Lower lobe of right lung (tissue), 2 donors: ENCODE data around the gene NRBF2. TPM values are rescaled to one million over a fixed set of nuclear protein-coding genes. Genes with fewer than 3 reads are reported as not detected.
A peak's percentile ranks its signal among the peaks of the same experiment; 100 is the strongest.
"Not testable (repeated sequence)": the region's sequence is repeated elsewhere in the genome, so short reads cannot be mapped to it uniquely, and the experiment has no call there.

ENCODE experiments used
- ATAC-seq, 2 donors: fragments of 200-7000 bp; cut with Tn5 transposase; one replicate each; pipeline ENCODE4 v1.9.1; 2020 to 2022; ENCODE audit warnings: mild to moderate bottlenecking in 2 of 2, moderate library complexity in 2 of 2
- DNase-seq: peaks from one replicate; pipeline ENCODE4 v3.0.0-alpha.2; 2020
- H3K27ac ChIP-seq: fragments of 200-600 bp; one replicate; pipeline ENCODE4 v1.8.0; 2022
- H3K27me3 ChIP-seq: fragments of 200-600 bp; one replicate; pipeline ENCODE4 v1.8.0; 2022; ENCODE audit warnings: low read depth
- H3K36me3 ChIP-seq: fragments of 200-600 bp; one replicate; pipeline ENCODE4 v1.8.0; 2022; ENCODE audit warnings: mild to moderate bottlenecking
- H3K4me1 ChIP-seq: fragments of 200-600 bp; one replicate; pipeline ENCODE4 v1.8.0; 2022
- H3K4me3 ChIP-seq: fragments of 200-600 bp; one replicate; pipeline ENCODE4 v1.8.0; 2022; ENCODE audit warnings: mild to moderate bottlenecking
- H3K9me3 ChIP-seq: fragments of 200-600 bp; one replicate; pipeline ENCODE4 v1.8.0; 2022
- CTCF ChIP-seq: fragments of 200-600 bp; IDR thresholded peaks from one replicate; pipeline ENCODE4 v1.8.0; 2022; ENCODE audit warnings: antibody characterized with exemption, mild to moderate bottlenecking
- intact Hi-C: fragments of 100-400 bp; cut with DNase I; formaldehyde crosslinking; loops from one replicate; pipeline ENCODE4 v1.11.0; 2022
- total RNA-seq: library from RNA; stranded (reverse); fragmentation: NEBNext Ultra II Directional; extraction: Animal tissue kit (Norgen Biotek cat#: 25700); gene quantifications from one replicate; pipeline ENCODE4 v1.2.1, GENCODE V29; 2021
- donor health status: DM: no; HTN: yes; CAD: no; lungs with severe emphysema.

The NRBF2 gene
- total RNA-seq, 1 donor from 2014 or later = 24.3 TPM

DNA sequence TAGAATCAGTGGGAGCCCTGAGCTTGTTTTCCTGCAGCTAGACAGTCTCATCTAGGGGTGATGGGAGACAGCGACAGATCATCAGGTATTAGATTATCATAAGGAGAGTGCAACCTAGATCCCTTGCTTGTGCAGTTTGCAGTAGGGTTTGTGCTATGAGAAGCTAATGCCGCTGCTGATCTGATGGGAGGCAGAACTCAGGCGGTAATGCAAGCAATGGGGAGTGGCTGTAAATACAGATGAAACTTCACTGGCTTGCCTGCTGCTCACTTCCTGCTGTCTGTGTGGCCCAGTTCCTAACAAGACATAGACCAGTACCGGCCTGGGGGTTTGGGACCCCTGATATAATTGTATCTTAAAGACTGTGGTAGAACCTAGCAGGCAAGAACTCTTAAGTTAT is 17.6 kb downstream of the NRBF2 start:
- Histone ChIP-seq H3K27me3 (no peaks in the 10 kb centered on the region), H3K4me1 (peaks cover 4% of the 10 kb centered on the region), H3K9me3 (no peaks in the 10 kb centered on the region), H3K27ac (no peak overlapping the region), H3K36me3 (peaks cover 57% of the 10 kb centered on the region), H3K4me3 (no peak overlapping the region)
- TF ChIP-seq CTCF = no peak
- DNase-seq = no peak
- no peak for ATAC-seq
- intact Hi-C loops = no loop called here

DNA sequence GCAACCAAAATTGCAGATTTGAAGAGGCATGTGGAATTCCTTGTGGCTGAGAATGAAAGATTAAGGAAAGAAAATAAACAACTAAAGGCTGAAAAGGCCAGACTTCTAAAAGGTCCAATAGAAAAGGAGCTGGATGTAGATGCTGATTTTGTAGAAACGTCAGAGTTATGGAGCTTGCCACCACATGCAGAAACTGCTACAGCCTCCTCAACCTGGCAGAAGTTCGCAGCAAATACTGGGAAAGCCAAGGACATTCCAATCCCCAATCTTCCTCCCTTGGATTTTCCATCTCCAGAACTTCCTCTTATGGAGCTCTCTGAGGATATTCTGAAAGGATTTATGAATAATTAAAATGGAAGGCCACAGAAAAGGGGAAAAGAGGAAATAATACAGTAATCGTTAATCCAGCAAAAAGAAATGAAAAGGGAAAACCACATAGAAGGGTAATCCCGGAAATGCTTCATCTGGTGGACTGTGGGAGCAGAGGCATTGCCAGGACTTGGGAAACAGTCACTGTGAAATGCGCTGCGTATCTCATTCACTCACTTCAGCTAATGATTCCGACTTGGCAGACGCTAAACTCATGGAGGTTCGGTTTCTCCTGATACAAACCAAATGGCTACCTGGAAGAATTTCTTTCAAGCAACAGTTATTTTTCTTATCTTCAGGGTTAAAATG is 20.9 kb downstream of the NRBF2 start:
- intact Hi-C loops, H3K4me1 ChIP-seq, H3K27ac ChIP-seq, H3K9me3 ChIP-seq, H3K27me3 ChIP-seq, H3K4me3 ChIP-seq, ATAC-seq, DNase-seq: not testable (repeated sequence)
- peaks cover 58% of the 10 kb centered on the region for H3K36me3 ChIP-seq

DNA sequence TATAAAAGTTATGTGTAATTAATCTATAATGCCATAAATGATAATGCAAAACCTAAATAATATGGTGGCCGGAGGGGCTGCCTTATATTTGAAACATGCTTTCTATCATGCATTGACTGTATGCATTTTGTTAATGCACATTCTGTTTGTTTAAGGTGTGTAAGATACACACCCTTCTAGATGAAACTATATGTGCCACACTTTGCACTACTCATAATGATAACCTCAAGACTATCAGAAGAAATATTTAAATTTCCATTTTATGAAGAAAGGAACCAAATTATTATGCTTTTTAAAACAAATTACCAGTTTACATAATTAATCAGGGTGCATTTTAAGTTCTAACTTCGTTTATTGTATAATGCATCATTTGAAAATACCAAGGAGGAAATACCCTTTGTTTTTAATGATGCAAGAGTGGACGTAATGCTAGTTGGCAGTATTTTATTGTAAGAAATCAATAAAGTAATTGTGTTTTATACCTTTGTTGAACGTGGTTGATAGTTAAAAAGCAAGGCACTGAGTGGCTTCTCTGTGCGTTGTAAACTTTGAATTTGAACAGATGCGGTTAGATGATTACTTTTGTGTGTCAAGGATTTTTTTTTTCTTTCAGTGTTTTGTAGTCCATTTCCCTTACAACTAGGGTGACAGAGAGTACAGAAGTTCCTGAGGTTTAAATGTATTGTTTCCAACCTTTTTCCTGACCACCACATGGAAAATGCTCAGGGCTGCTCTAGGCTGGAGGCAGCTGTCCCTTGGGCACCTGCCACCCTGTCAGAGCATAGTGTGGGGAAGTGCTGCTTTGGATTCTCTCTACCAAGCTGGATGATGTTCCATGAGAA is 21.6 kb downstream of the NRBF2 start:
- DNase-seq = no peak
- H3K9me3 ChIP-seq = no peaks in the 10 kb centered on the region
- no peaks in the 10 kb centered on the region for H3K27me3 ChIP-seq
- H3K4me1 ChIP-seq = peaks cover 4% of the 10 kb centered on the region
- H3K27ac ChIP-seq = no peak overlapping the region
- peak in 1 of 2 donors; percentile 15 for ATAC-seq
- intact Hi-C loops = no loop called here
- peaks cover 58% of the 10 kb centered on the region for H3K36me3 ChIP-seq
- TF ChIP-seq CTCF = no peak
- no peak overlapping the region for H3K4me3 ChIP-seq

- Histone ChIP-seq H3K4me1 (peaks cover 4% of the 10 kb centered on the region), H3K4me3 (no peak overlapping the region), H3K36me3 (peaks cover 53% of the 10 kb centered on the region), H3K9me3 (no peaks in the 10 kb centered on the region), H3K27me3 (no peaks in the 10 kb centered on the region), H3K27ac (no peak overlapping the region)
- intact Hi-C loops = no loop called here
- ATAC-seq (peak; percentile 31 to 32), DNase-seq (no peak)
- no peak for TF ChIP-seq CTCF
Observed at GRCh38 chr10:63155388-63156020, 22.4 kb downstream of the NRBF2 start.

DNA sequence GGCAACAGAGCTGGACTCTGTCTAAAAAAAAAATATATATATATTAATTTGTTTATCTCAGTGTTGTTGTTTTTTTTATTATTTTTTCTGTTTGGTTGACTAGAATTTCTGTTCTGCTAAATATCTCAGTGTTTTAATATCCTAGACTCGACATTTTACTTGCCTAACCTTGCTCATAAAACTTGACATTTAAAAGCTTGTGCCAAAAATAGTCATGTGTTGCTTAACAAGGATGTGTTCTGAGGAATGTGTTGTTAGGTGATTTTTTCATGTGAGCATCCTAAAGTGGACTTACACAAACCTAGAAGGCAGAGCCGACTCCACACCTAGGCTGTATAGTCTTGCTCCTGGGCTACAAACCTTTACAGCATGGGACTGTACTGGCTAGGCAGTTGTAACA is 23.1 kb downstream of the NRBF2 start:
- no peak for DNase-seq
- Histone ChIP-seq H3K9me3 (no peaks in the 10 kb centered on the region), H3K27me3 (no peaks in the 10 kb centered on the region), H3K4me1 (peaks cover 4% of the 10 kb centered on the region), H3K4me3 (no peak overlapping the region), H3K27ac (no peak overlapping the region), H3K36me3 (peaks cover 46% of the 10 kb centered on the region)
- ATAC-seq = no peak
- intact Hi-C loops = no loop called here
- no peak for TF ChIP-seq CTCF
